GM12878 (cell line): ENCODE data around the gene PRKCE. TPM values are rescaled to one million over a fixed set of nuclear protein-coding genes. Genes with fewer than 3 reads are reported as not detected.

Experiments
- ATAC-seq: fragments of 200-7000 bp; cut with Tn5 transposase; 3 replicates; pipeline ENCODE4 v1.9.1; 2020; ENCODE audit warnings: mild to moderate bottlenecking, moderate library complexity
- BruUV-seq: library from RNA; stranded (reverse); fragments of 400-500 nt; replicated peaks from 2 replicates; lab custom pipeline; 2021; lab: Mats Ljungman, UMichigan
- CTCF ChIA-PET: fragments of 300-600 bp; sonication (Branson Sonifier 250); formaldehyde crosslinking; extraction: SDS; loops from one replicate; lab custom pipeline; 2021; ENCODE audit warnings: inconsistent platforms; lab: Yijun Ruan, JAX
- POLR2A ChIA-PET: fragments of 350-600 bp; formaldehyde crosslinking; extraction: SDS; loops from one replicate; lab custom pipeline; 2021; ENCODE audit warnings: inconsistent platforms; lab: Charles Lee
- RAD21 ChIA-PET: fragments of 300-600 bp; sonication (Branson Sonifier 250); formaldehyde crosslinking; loops from one replicate; lab custom pipeline; 2023; ENCODE audit warnings: antibody characterized with exemption; ENCODE audit not compliant: unreplicated experiment; lab: Charles Lee
- SMC1A ChIA-PET: fragments of 300-600 bp; sonication (Branson Sonifier 250); formaldehyde crosslinking; loops from one replicate; lab custom pipeline; 2023; ENCODE audit not compliant: unreplicated experiment, uncharacterized antibody; lab: Charles Lee
- DNase-seq: peaks from one replicate; pipeline ENCODE4 v3.0.0-alpha.2; 2011; ENCODE audit warnings: low read depth, low spot score
- FAIRE-seq: peaks from 3 replicates; lab custom pipeline; 2011; peaks lifted over from hg19 to GRCh38; lab: Jason Lieb, UNC
- H2AFZ ChIP-seq: 2 replicates; pipeline ENCODE4 v1.6.0; 2011; ENCODE audit warnings: low read depth, low read length, control low read depth; ENCODE audit not compliant: control insufficient read depth
- H3K27ac ChIP-seq: 2 replicates; pipeline ENCODE4 v1.5.1; 2011; ENCODE audit warnings: control low read depth; ENCODE audit not compliant: control insufficient read depth, insufficient read depth
- H3K27me3 ChIP-seq, 2 experiments: replicated peaks in 1 of 2; 2 replicates each; pipeline versions ENCODE4 v1.6.0 to v1.6.1; 2011; ENCODE audit warnings: low read length in 1 of 2; ENCODE audit not compliant: control insufficient read depth in 2 of 2, insufficient read depth in 2 of 2
- H3K36me3 ChIP-seq, 2 experiments: 2 replicates each; pipeline ENCODE4 v1.5.1; 2011; ENCODE audit warnings: low read length in 1 of 2; ENCODE audit not compliant: control insufficient read depth in 2 of 2, insufficient read depth in 2 of 2
- H3K4me1 ChIP-seq: 2 replicates; pipeline ENCODE4 v1.6.1; 2011; ENCODE audit warnings: mild to moderate bottlenecking, low read length, moderate library complexity, mixed read lengths; ENCODE audit not compliant: control insufficient read depth, insufficient read depth
- H3K4me2 ChIP-seq: 2 replicates; pipeline ENCODE4 v1.6.0; 2011; ENCODE audit warnings: control low read depth; ENCODE audit not compliant: control insufficient read depth, insufficient read depth
- H3K4me3 ChIP-seq: fragments of 200-600 bp; sonication (generic); 2 replicates; pipeline ENCODE4 v1.5.1; 2016
- H3K79me2 ChIP-seq: 2 replicates; pipeline ENCODE4 v1.6.0; 2011; ENCODE audit warnings: low read length; ENCODE audit not compliant: control insufficient read depth, insufficient read depth
- H3K9ac ChIP-seq: 2 replicates; pipeline ENCODE4 v1.8.0; 2011; ENCODE audit warnings: low read length, control low read depth, mixed read lengths; ENCODE audit not compliant: control insufficient read depth, insufficient read depth
- H3K9me3 ChIP-seq: replicated peaks from 3 replicates; pipeline ENCODE4 v1.5.1; 2011; ENCODE audit warnings: mild to moderate bottlenecking, low read length; ENCODE audit not compliant: control insufficient read depth, insufficient read depth
- H4K20me1 ChIP-seq: 2 replicates; pipeline ENCODE4 v1.6.0; 2011; ENCODE audit not compliant: control insufficient read depth, insufficient read depth
- CHD4 ChIP-seq: fragments of 200-600 bp; sonication (generic); IDR thresholded peaks from 2 replicates; pipeline ENCODE4 v1.6.1; 2016; ENCODE audit warnings: mild to moderate bottlenecking
- ETV6 ChIP-seq, 2 experiments: fragments of 450-650 bp in 1 of 2; IDR thresholded peaks in 1 of 2; conservative IDR thresholded peaks in 1 of 2; 2 replicates each; pipeline ENCODE4 v1.6.1; 2014; ENCODE audit warnings: antibody characterized with exemption in 1 of 2, borderline replicate concordance in 1 of 2, low read depth in 1 of 2, mild to moderate bottlenecking in 1 of 2, moderate library complexity in 1 of 2
- JUNB ChIP-seq: IDR thresholded peaks from 2 replicates; pipeline ENCODE4 v1.6.1; 2016; ENCODE audit warnings: antibody characterized with exemption, mild to moderate bottlenecking
- KDM1A ChIP-seq: fragments of 200-600 bp; sonication (generic); IDR thresholded peaks from 2 replicates; pipeline ENCODE4 v1.6.1; 2016; ENCODE audit warnings: borderline replicate concordance
- SIN3A ChIP-seq: IDR thresholded peaks from 2 replicates; pipeline ENCODE4 v1.6.1; 2012; ENCODE audit warnings: low read depth, low read length, improper control_type of control experiment
- YBX1 ChIP-seq: fragments of 450-650 bp; IDR thresholded peaks from 2 replicates; pipeline ENCODE4 v1.6.1; 2016; ENCODE audit warnings: antibody characterized with exemption
- YY1 ChIP-seq: IDR thresholded peaks from 2 replicates; pipeline ENCODE4 v1.6.1; 2011; ENCODE audit warnings: low read depth, mild to moderate bottlenecking, low read length
- ZBED1 ChIP-seq: IDR thresholded peaks from 2 replicates; pipeline ENCODE4 v1.6.1; 2016; ENCODE audit warnings: borderline replicate concordance
- WGBS: methylation state at CpG from one replicate; pipeline ENCODE4 v1.1.6; 2016; ENCODE audit warnings: low lambda C conversion rate; ENCODE audit not compliant: insufficient replicate concordance, insufficient coverage; ENCODE audit errors: missing lambda C conversion rate; 5-methylcytosine and 5-hydroxymethylcytosine counted together
- in situ Hi-C: fragments of 300-500 bp; cut with MboI; formaldehyde crosslinking; loops from 9 replicates; pipeline ENCODE4 v1.14.3; 2018; ENCODE audit warnings: mixed read lengths
- intact Hi-C: fragments of 100-400 bp; cut with micrococcal nuclease; formaldehyde crosslinking; loops from one replicate; pipeline ENCODE4 v1.14.2; 2022; ENCODE audit not compliant: unreplicated experiment
- polyA plus RNA-seq, 11 experiments: library from polyadenylated mRNA; depleted of rRNA in 4 of 11; unstranded in 6 of 11; stranded (reverse) in 5 of 11; fragments of >200 nt; fragmentation: Nextera tagmentation in 4 of 11; fragmentation: Illumina TruSeq in 1 of 11; extraction: Ambion mirVana in 4 of 11; extraction: Trizol in 1 of 11; gene quantifications; 1 replicate in 1 of 11; 2 replicates in 10 of 11; pipeline versions ENCODE4 v1.2.1 to v1.2.3, GENCODE V29; 2011 to 2016; ENCODE audit warnings: inconsistent platforms in 2 of 11, missing spikeins in 2 of 11, low read depth in 1 of 11
- total RNA-seq, 4 experiments: library from RNA; depleted of rRNA in 3 of 4; stranded (reverse); fragments of >200 nt in 3 of 4; fragmentation: Illumina TruSeq in 1 of 4; extraction: Trizol in 1 of 4; gene quantifications; 2 replicates each; pipeline versions ENCODE4 v1.2.1 to v1.2.3, GENCODE V29; 2013 to 2021
- TF ChIP-seq, protein P1 (sequence below): fragments of 450-650 bp; IDR thresholded peaks from 2 replicates; pipeline ENCODE4 v1.6.1; 2018; ENCODE audit warnings: borderline replicate concordance, mild to moderate bottlenecking; ENCODE audit not compliant: partially characterized antibody
- TF ChIP-seq, protein P2 (sequence below): IDR thresholded peaks from 2 replicates; pipeline ENCODE4 v1.6.1; 2011; ENCODE audit warnings: mild to moderate bottlenecking, low read depth, low read length, moderate library complexity; ENCODE audit not compliant: insufficient replicate concordance
- TF ChIP-seq, protein P3 (sequence below): IDR thresholded peaks from 2 replicates; pipeline ENCODE4 v1.6.1; 2011; ENCODE audit warnings: low read depth, mild to moderate bottlenecking, low read length, moderate library complexity, borderline replicate concordance; ENCODE audit errors: extremely low read depth

Gene PRKCE
- total and polyA plus RNA-seq, 10 of the 15 experiments (the other 5 are each of a cell fraction or from before 2014, with no cell fraction given), result 2.6 to 28.2 (median 11.3) TPM

DNA sequence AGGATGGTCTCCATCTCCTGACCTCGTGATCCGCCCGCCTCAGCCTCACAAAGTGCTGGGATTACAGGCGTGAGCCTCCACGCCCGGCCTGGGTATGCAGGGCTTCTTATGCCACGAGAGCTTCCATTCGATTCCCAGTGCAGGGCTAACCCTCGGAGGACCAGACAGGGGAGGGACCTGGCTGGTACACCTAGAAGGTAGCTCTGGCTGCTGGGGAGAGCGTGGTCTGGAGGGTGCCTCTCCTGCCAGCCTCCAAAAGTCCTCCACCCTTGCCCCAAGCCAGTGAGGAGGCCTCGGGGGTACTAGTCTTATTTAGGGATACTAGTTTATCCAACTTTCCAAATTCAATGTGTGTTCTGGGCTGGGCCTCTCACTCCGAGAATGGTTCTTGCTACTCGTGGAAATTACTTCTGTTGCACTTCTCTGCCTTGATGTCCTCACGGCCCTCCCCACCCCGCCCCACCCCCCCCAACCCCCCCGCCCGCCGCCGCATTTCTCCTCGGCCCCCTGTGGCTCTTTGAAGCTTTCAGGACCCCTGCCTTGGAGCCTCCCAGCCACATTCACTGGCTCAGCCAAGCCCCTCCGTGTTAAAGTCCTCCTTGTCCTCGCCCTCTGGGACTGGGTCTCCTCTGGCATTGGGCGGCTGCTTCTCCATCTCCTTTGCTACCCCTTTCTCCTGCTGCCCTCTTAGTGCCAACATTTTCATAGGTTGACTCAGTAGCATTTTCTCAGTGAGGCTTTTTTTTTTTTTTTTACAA lies 502.7 kb downstream of the PRKCE start (continued):
- TF ChIP-seq YY1, result no peak
- TF ChIP-seq YBX1, result no peak
- no peak for TF ChIP-seq ETV6 (conservative IDR thresholded peaks at IDR 0.05 in 1 of 2, IDR thresholded peaks at IDR 0.05 in 1 of 2; ENCODE audit: borderline replicate concordance in 1 of 2, low read depth in 1 of 2)
- no peak for TF ChIP-seq SIN3A
- TF ChIP-seq CHD4, result no peak
- no peak for TF ChIP-seq KDM1A

DNA sequence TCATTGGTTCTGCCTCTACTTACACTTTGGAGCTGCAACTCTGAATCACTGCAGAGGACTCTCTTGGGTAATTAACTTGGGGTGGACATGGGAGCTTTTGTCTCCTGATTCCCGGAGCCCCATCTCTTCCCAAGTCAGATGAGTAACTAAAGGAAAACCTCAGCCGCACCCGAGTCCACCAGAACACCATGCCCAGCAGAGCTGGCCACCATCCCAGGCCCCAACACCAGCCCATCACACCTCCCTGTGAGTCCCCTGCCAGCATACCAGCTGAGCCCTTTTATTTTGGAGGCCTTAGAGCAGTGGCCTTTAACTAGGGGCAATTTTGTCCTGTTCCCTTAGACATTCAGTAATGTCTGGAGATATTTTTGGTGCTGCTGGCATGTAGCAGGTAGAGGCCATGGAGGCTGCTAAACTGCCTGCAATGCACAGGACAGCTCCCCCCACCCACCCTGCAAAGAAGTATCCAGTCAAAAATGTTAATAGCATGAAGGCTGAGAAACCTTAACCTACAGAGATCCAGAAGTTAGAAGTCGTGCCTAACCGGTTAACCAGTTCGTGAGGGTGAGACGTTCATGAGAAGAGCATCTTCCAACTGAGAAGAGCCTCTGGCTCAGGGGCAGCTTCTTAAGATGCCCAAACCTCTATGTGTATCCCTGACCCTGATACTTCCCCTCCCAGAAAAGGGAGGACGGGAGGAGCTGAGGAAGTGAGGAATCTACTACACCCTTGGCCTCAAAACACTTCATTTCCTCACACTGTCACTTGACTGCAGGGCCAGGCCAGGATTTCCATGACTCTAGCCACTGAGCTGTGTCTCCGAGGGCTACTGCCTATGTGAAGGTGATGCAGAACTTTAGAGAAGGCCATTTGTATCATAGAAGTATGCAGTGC lies 505.8 kb downstream of the PRKCE start:
- no peak for DNase-seq
- POLR2A ChIA-PET, result no interaction called here
- H3K4me3 ChIP-seq, result no peak overlapping the region
- no peaks in the 10 kb centered on the region for H3K9me3 ChIP-seq
- FAIRE-seq, result no peak
- no peaks in the 10 kb centered on the region for H3K79me2 ChIP-seq
- no peak overlapping the region for H3K27ac ChIP-seq
- in situ Hi-C loops (no loop called here), intact Hi-C loops (no loop called here)
- 66% methylated on average over 9 of the region's 9 CpGs for WGBS
- no peaks in the 10 kb centered on the region for H3K4me1 ChIP-seq
- no peak for ATAC-seq
- H2AFZ ChIP-seq, result no peak overlapping the region
- peaks cover 3 to 6% of the 10 kb centered on the region in 2 experiments; a peak in 2 of 4 replicates for H3K36me3 ChIP-seq
- H3K4me2 ChIP-seq, result no peak overlapping the region
- TF ChIP-seq, protein P1, sequence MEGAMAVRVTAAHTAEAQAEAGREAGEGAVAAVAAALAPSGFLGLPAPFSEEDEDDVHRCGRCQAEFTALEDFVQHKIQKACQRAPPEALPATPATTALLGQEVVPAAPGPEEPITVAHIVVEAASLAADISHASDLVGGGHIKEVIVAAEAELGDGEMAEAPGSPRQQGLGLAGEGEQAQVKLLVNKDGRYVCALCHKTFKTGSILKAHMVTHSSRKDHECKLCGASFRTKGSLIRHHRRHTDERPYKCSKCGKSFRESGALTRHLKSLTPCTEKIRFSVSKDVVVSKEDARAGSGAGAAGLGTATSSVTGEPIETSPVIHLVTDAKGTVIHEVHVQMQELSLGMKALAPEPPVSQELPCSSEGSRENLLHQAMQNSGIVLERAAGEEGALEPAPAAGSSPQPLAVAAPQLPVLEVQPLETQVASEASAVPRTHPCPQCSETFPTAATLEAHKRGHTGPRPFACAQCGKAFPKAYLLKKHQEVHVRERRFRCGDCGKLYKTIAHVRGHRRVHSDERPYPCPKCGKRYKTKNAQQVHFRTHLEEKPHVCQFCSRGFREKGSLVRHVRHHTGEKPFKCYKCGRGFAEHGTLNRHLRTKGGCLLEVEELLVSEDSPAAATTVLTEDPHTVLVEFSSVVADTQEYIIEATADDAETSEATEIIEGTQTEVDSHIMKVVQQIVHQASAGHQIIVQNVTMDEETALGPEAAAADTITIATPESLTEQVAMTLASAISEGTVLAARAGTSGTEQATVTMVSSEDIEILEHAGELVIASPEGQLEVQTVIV, result no peak
- TF ChIP-seq, protein P2, sequence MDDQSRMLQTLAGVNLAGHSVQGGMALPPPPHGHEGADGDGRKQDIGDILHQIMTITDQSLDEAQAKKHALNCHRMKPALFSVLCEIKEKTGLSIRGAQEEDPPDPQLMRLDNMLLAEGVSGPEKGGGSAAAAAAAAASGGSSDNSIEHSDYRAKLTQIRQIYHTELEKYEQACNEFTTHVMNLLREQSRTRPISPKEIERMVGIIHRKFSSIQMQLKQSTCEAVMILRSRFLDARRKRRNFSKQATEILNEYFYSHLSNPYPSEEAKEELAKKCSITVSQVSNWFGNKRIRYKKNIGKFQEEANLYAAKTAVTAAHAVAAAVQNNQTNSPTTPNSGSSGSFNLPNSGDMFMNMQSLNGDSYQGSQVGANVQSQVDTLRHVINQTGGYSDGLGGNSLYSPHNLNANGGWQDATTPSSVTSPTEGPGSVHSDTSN, result no peak
- TF ChIP-seq JUNB, result no peak
- no peak for TF ChIP-seq ZBED1
- no peak for TF ChIP-seq YBX1
- TF ChIP-seq, protein P3, sequence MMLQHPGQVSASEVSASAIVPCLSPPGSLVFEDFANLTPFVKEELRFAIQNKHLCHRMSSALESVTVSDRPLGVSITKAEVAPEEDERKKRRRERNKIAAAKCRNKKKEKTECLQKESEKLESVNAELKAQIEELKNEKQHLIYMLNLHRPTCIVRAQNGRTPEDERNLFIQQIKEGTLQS, result no peak
- SMC1A ChIA-PET, result interaction anchor here (1.6 kb wide), 1 partner anchor 59 kb away, joined by 6 read pairs; no protein-coding TSS in a partner anchor
- H3K9ac ChIP-seq, result no peak overlapping the region
- no peaks in the 10 kb centered on the region for H3K27me3 ChIP-seq
- RAD21 ChIA-PET, result no interaction called here
- CTCF ChIA-PET, result no interaction called here
- BruUV-seq, result no TSS peak
- no peaks in the 10 kb centered on the region for H4K20me1 ChIP-seq
